HCT116 (cell line): ENCODE data around the gene KCTD10. TPM values are rescaled to one million over a fixed set of nuclear protein-coding genes. Genes with fewer than 3 reads are reported as not detected.

Source experiments
- ATAC-seq: fragments of 200-7000 bp; cut with Tn5 transposase; 2 replicates; pipeline ENCODE4 v1.9.1; 2020; ENCODE audit warnings: mild to moderate bottlenecking, moderate library complexity
- BruUV-seq: library from RNA; stranded (reverse); fragments of 400-500 nt; replicated peaks from 2 replicates; lab custom pipeline; 2021; lab: Mats Ljungman, UMichigan
- CTCF ChIA-PET: fragments of 300-600 bp; sonication (Branson Sonifier 250); formaldehyde crosslinking; loops from one replicate; lab custom pipeline; 2021; ENCODE audit warnings: antibody characterized with exemption; lab: Charles Lee
- POLR2A ChIA-PET: fragments of 300-600, 350-600 bp; sonication (Branson Sonifier 250); formaldehyde crosslinking; loops from one replicate; lab custom pipeline; 2021; ENCODE audit warnings: antibody characterized with exemption; lab: Charles Lee
- RAD21 ChIA-PET, 2 experiments: fragments of 300-600 bp; sonication (Branson Sonifier 250); formaldehyde crosslinking; loops; one replicate each; lab custom pipeline; 2023; ENCODE audit warnings: low total read pairs in 2 of 2; ENCODE audit not compliant: uncharacterized antibody in 2 of 2, unreplicated experiment in 2 of 2, low non-redundant PET in 1 of 2; lab: Charles Lee
- DNase-seq: peaks from one replicate; pipeline ENCODE4 v3.0.0-alpha.2; 2010; ENCODE audit warnings: low read depth, low spot score
- H2AFZ ChIP-seq: fragments of 200-600 bp; shearing (Covaris generic), sonication (generic); 2 replicates; pipeline ENCODE4 v1.6.1; 2017; ENCODE audit warnings: low read depth, mixed run types, mixed read lengths, antibody characterized with exemption, low read length; ENCODE audit not compliant: poor library complexity, severe bottlenecking
- H3K27ac ChIP-seq: 2 replicates; pipeline ENCODE4 v1.5.1; 2012; ENCODE audit warnings: low read depth, low read length
- H3K27me3 ChIP-seq: fragments of 200-600 bp; sonication (generic); 2 replicates; pipeline ENCODE4 v1.6.1; 2016; ENCODE audit warnings: mixed run types, low read length, mixed read lengths; ENCODE audit not compliant: insufficient read depth
- H3K36me3 ChIP-seq, 2 experiments: fragments of 200-500 bp in 1 of 2; fragments of 200-600 bp in 1 of 2; sonication (Bioruptor generic) in 1 of 2; sonication (generic) in 1 of 2; 2 replicates each; pipeline versions ENCODE4 v1.5.1 to v1.6.1; 2014 to 2016; ENCODE audit warnings: low read length in 2 of 2, inconsistent platforms in 1 of 2, mixed read lengths in 1 of 2, mixed run types in 1 of 2; ENCODE audit not compliant: insufficient read depth in 2 of 2, control insufficient read depth in 1 of 2
- H3K4me1 ChIP-seq, 2 experiments: fragments of 200-600 bp in 1 of 2; sonication (generic) in 1 of 2; 2 replicates each; pipeline versions ENCODE4 v1.5.1 to v1.6.1; 2012 to 2017; ENCODE audit warnings: low read length in 2 of 2, inconsistent platforms in 1 of 2, mild to moderate bottlenecking in 1 of 2, mixed read lengths in 1 of 2, mixed run types in 1 of 2, moderate library complexity in 1 of 2; ENCODE audit not compliant: insufficient read depth in 2 of 2, control insufficient read depth in 1 of 2
- H3K4me2 ChIP-seq: fragments of 200-600 bp; sonication (generic); 2 replicates; pipeline ENCODE4 v1.6.1; 2017; ENCODE audit warnings: mixed run types, low read length, mixed read lengths
- H3K4me3 ChIP-seq, 2 experiments: fragments of 200-600 bp in 1 of 2; sonication (generic) in 1 of 2; replicated peaks in 1 of 2; 2 replicates each; pipeline ENCODE4 v1.5.1; 2011 to 2016; ENCODE audit warnings: low read length in 2 of 2, control low read depth in 1 of 2, low read depth in 1 of 2, mild to moderate bottlenecking in 1 of 2, mixed read lengths in 1 of 2, mixed run types in 1 of 2
- H3K79me2 ChIP-seq: fragments of 200-600 bp; sonication (generic); 2 replicates; pipeline ENCODE4 v1.6.1; 2017; ENCODE audit warnings: mild to moderate bottlenecking, mixed run types, low read length, moderate library complexity, mixed read lengths; ENCODE audit not compliant: insufficient read depth
- H3K9ac ChIP-seq: fragments of 200-600 bp; sonication (generic); 2 replicates; pipeline ENCODE4 v1.6.1; 2016; ENCODE audit warnings: low read length, mixed read lengths
- H3K9me2 ChIP-seq: fragments of 200-600 bp; sonication (generic), shearing (Covaris generic); 2 replicates; pipeline ENCODE4 v1.6.1; 2017; ENCODE audit warnings: mixed run types, mild to moderate bottlenecking, moderate library complexity; ENCODE audit not compliant: insufficient read depth
- H3K9me3 ChIP-seq, 2 experiments: fragments of 200-500 bp in 1 of 2; fragments of 200-600 bp in 1 of 2; sonication (Bioruptor generic) in 1 of 2; sonication (generic) in 1 of 2; 2 replicates each; pipeline ENCODE4 v1.6.1; 2014 to 2017; ENCODE audit warnings: low read length in 2 of 2, mixed read lengths in 2 of 2, inconsistent platforms in 1 of 2, low read depth in 1 of 2, mild to moderate bottlenecking in 1 of 2, mixed run types in 1 of 2, moderate library complexity in 1 of 2; ENCODE audit not compliant: control insufficient read depth in 1 of 2, insufficient read depth in 1 of 2
- H4K20me1 ChIP-seq: fragments of 200-600 bp; sonication (generic), shearing (Covaris generic); 2 replicates; pipeline ENCODE4 v1.6.1; 2017; ENCODE audit warnings: mixed run types, mild to moderate bottlenecking, moderate library complexity; ENCODE audit not compliant: insufficient read depth
- ATF3 ChIP-seq: IDR thresholded peaks from 2 replicates; pipeline ENCODE4 v1.6.1; 2012
- CBX3 ChIP-seq: IDR thresholded peaks from 2 replicates; pipeline ENCODE4 v1.6.1; 2012; ENCODE audit warnings: low read depth
- CTCF ChIP-seq, 3 experiments: fragments of 200-600 bp in 1 of 3; sonication (generic) in 1 of 3; IDR thresholded peaks in 2 of 3; conservative IDR thresholded peaks in 1 of 3; 2 replicates each; pipeline ENCODE4 v1.5.1; 2012 to 2017; ENCODE audit warnings: low read depth in 2 of 3, low read length in 2 of 3, antibody characterized with exemption in 1 of 3, borderline replicate concordance in 1 of 3, control low read depth in 1 of 3, mild to moderate bottlenecking in 1 of 3, mixed read lengths in 1 of 3, mixed run types in 1 of 3, moderate library complexity in 1 of 3; ENCODE audit not compliant: insufficient read depth in 1 of 3
- EGR1 ChIP-seq: IDR thresholded peaks from 2 replicates; pipeline ENCODE4 v1.6.1; 2012; ENCODE audit warnings: low read depth
- ELF1 ChIP-seq: IDR thresholded peaks from 2 replicates; pipeline ENCODE4 v1.6.1; 2012; ENCODE audit warnings: low read depth, borderline replicate concordance
- EZH2 ChIP-seq: fragments of 200-600 bp; sonication (generic); IDR thresholded peaks from 2 replicates; pipeline ENCODE4 v1.6.1; 2017; ENCODE audit warnings: antibody characterized with exemption, mixed run types
- EZH2phosphoT487 ChIP-seq: fragments of 200-600 bp; IDR thresholded peaks from 2 replicates; pipeline ENCODE4 v1.6.1; 2018; ENCODE audit warnings: antibody characterized with exemption, borderline replicate concordance
- FOSL1 ChIP-seq: IDR thresholded peaks from 2 replicates; pipeline ENCODE4 v1.6.1; 2012; ENCODE audit warnings: low read depth
- JUND ChIP-seq: IDR thresholded peaks from 2 replicates; pipeline ENCODE4 v1.6.1; 2012
- MAX ChIP-seq: IDR thresholded peaks from 2 replicates; pipeline ENCODE4 v1.6.1; 2012
- POLR2A ChIP-seq: IDR thresholded peaks from 2 replicates; pipeline ENCODE4 v1.7.0; 2011; ENCODE audit warnings: borderline replicate concordance; ENCODE audit not compliant: insufficient read depth, insufficient read length; ENCODE audit errors: extremely low read depth
- POLR2AphosphoS5 ChIP-seq: IDR thresholded peaks from 2 replicates; pipeline ENCODE4 v1.6.1; 2011; ENCODE audit warnings: mild to moderate bottlenecking, low read depth, low read length, moderate library complexity
- SIN3A ChIP-seq: IDR thresholded peaks from 2 replicates; pipeline ENCODE4 v1.6.1; 2012; ENCODE audit warnings: low read depth
- SP1 ChIP-seq: IDR thresholded peaks from 2 replicates; pipeline ENCODE4 v1.6.1; 2012; ENCODE audit warnings: low read depth
- TCF7L2 ChIP-seq: IDR thresholded peaks from 2 replicates; pipeline ENCODE4 v1.7.0; 2011; ENCODE audit warnings: borderline replicate concordance, inconsistent platforms; ENCODE audit not compliant: insufficient read depth, insufficient read length; ENCODE audit errors: extremely low read depth
- ZBTB33 ChIP-seq: IDR thresholded peaks from 2 replicates; pipeline ENCODE4 v1.6.1; 2011; ENCODE audit warnings: mild to moderate bottlenecking, low read length, moderate library complexity; ENCODE audit not compliant: insufficient replicate concordance; ENCODE audit errors: extremely low read depth
- intact Hi-C: fragments of 100-400 bp; cut with micrococcal nuclease; formaldehyde crosslinking; loops from 2 replicates; pipeline ENCODE4 v1.10.0; 2022
- total RNA-seq: library from RNA; stranded (reverse); gene quantifications from one replicate; pipeline ENCODE4 v1.2.1, GENCODE V29; 2021; ENCODE audit not compliant: unreplicated experiment

Gene KCTD10
- total RNA-seq, 1 experiment from 2014 or later: 34.7 TPM

- no peak for TF ChIP-seq MAX
- no peak for TF ChIP-seq ZBTB33
- no peak for TF ChIP-seq EGR1
- no peak for TF ChIP-seq ATF3
- no peak for TF ChIP-seq EZH2phosphoT487
These were observed 55.6 kb downstream of the KCTD10 start (continued) for GRCh38 chr12:109421355-109422087.

GRCh38 chr12:109418848-109419480, 58.1 kb downstream of the KCTD10 start:
- RAD21 ChIA-PET: no interaction called here
- DNase-seq (no peak), ATAC-seq (no peak)
- Histone ChIP-seq H3K9me2 (no peaks in the 10 kb centered on the region), H3K27me3 (no peaks in the 10 kb centered on the region), H3K4me3 (no peak overlapping the region), H3K4me2 (no peak overlapping the region), H3K27ac (no peak overlapping the region), H3K9ac (no peak overlapping the region), H3K4me1 (no peaks in the 10 kb centered on the region), H4K20me1 (no peaks in the 10 kb centered on the region), H3K36me3 (no peaks in the 10 kb centered on the region), H2AFZ (no peak overlapping the region), H3K79me2 (no peaks in the 10 kb centered on the region), H3K9me3 (no peaks in the 10 kb centered on the region)
- CTCF ChIA-PET: interaction anchor here (1.1 to 1.7 kb wide), 2 partner anchors 9 to 14 kb away, joined by 4 to 8 read pairs; no protein-coding TSS in a partner anchor
- intact Hi-C loops: no loop called here
- TF ChIP-seq EZH2phosphoT487: no peak
- TF ChIP-seq CTCF (IDR thresholded peaks at IDR 0.05 in 2 of 3, conservative IDR thresholded peaks at IDR 0.05 in 1 of 3; ENCODE audit: borderline replicate concordance in 1 of 3, insufficient read depth in 1 of 3, low read depth in 2 of 3, low read length in 2 of 3): no peak
- no peak for TF ChIP-seq SP1
- no peak for TF ChIP-seq ZBTB33
- TF ChIP-seq TCF7L2: no peak
- TF ChIP-seq CBX3: no peak
- TF ChIP-seq ATF3: no peak
- no peak for TF ChIP-seq POLR2AphosphoS5
- no peak for TF ChIP-seq FOSL1
- TF ChIP-seq SIN3A: no peak
- no peak for TF ChIP-seq MAX
- TF ChIP-seq POLR2A: no peak
- no peak for TF ChIP-seq EZH2
- TF ChIP-seq ELF1: no peak
- TF ChIP-seq JUND: no peak
- no TSS peak for BruUV-seq
- POLR2A ChIA-PET: no interaction called here
